NB4 (cell line): ENCODE measurements around the gene PDE1A.

Experiments
- DNase-seq: peaks from one replicate; pipeline ENCODE4 v3.0.0; 2010; ENCODE audit warnings: low read depth
- H3K4me3 ChIP-seq: one replicate; pipeline ENCODE4 v1.5.1; 2011; ENCODE audit warnings: mild to moderate bottlenecking, low read depth, low read length, moderate library complexity
- MYC ChIP-seq: IDR thresholded peaks from 2 replicates; pipeline ENCODE4 v1.6.1; 2011; ENCODE audit warnings: low read depth, low read length
- POLR2A ChIP-seq: IDR thresholded peaks from 2 replicates; pipeline ENCODE4 v1.6.1; 2011; ENCODE audit warnings: mild to moderate bottlenecking; ENCODE audit not compliant: insufficient read length; ENCODE audit errors: extremely low read depth
- TF ChIP-seq, protein P1 (sequence below): IDR thresholded peaks from 2 replicates; pipeline ENCODE4 v1.6.1; 2011; ENCODE audit warnings: low read depth, low read length
- TF ChIP-seq, protein P2 (sequence below): IDR thresholded peaks from one replicate; pipeline ENCODE4 v1.5.1; 2012; ENCODE audit warnings: low read depth, low read length

PDE1A gene

DNA sequence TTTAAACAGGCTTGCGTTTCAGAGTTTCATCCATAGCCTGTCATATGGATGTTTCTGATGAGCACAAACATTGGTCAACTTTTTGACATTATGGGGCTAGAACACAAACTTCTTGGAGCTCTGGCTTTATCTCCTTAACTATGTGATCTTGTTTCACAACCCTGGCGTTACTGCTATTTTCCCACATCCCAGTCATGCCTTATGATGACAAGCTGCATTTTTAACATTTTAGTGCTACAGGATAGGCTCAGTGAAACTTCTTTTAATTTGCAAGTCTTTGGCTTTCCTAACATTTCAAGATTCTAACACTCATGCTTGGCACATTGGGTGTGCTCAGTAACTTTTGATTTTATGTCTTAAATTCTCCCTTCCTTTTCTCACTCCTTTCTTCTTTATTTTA, 21.0 kb upstream of the PDE1A start:
- no peak overlapping the region for H3K4me3 ChIP-seq
- TF ChIP-seq, protein P1, sequence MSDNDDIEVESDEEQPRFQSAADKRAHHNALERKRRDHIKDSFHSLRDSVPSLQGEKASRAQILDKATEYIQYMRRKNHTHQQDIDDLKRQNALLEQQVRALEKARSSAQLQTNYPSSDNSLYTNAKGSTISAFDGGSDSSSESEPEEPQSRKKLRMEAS = no peak
- no peak for TF ChIP-seq MYC
- TF ChIP-seq, protein P2, sequence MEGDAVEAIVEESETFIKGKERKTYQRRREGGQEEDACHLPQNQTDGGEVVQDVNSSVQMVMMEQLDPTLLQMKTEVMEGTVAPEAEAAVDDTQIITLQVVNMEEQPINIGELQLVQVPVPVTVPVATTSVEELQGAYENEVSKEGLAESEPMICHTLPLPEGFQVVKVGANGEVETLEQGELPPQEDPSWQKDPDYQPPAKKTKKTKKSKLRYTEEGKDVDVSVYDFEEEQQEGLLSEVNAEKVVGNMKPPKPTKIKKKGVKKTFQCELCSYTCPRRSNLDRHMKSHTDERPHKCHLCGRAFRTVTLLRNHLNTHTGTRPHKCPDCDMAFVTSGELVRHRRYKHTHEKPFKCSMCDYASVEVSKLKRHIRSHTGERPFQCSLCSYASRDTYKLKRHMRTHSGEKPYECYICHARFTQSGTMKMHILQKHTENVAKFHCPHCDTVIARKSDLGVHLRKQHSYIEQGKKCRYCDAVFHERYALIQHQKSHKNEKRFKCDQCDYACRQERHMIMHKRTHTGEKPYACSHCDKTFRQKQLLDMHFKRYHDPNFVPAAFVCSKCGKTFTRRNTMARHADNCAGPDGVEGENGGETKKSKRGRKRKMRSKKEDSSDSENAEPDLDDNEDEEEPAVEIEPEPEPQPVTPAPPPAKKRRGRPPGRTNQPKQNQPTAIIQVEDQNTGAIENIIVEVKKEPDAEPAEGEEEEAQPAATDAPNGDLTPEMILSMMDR = no peak
- no peak for TF ChIP-seq POLR2A
- DNase-seq = no peak

DNA sequence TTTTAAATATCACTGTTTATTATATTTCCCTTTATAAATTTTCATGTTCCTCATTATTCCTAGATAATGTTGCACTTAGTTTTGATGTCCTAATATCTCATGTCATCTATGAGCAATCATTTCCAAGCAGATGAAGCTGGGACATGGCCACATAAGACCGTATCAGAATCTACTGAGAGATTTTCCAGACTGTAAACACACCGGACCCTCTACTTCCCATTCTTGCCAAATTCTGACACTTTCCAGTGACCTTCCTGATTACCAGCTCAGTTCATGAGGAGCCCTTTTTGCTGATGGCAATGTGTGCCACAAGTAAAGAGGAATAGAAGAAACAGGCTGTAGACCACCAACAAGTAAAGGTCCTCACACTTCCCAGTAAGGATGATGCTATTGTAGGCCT, 20.3 kb upstream of the PDE1A start:
- no peak for DNase-seq
- H3K4me3 ChIP-seq = no peak overlapping the region
- TF ChIP-seq, protein P1 = no peak
- TF ChIP-seq MYC (no peak), POLR2A (no peak)
- TF ChIP-seq, protein P2 = no peak

DNA sequence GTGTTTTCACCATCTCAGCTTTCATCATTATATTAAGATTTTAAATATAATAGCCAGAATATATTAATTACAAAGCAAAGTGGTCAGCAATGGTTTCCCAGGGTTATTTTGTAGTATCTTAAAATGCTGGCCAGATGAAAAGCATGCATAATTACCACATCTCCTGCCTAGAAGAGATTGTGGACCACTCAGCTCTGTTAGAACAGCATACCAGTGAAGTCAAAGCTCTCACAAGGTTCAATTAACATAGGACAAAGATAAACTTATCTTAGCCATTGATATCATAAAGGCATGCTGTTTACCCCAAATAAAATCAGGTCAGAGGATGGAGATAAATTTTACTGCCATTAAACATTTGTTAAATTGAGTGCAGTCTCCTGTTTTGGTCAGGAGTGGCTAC, 19.3 kb upstream of the PDE1A start:
- no peak for TF ChIP-seq MYC
- TF ChIP-seq, protein P1 = no peak
- no peak for TF ChIP-seq POLR2A
- TF ChIP-seq, protein P2 = no peak
- DNase-seq = no peak
- no peak overlapping the region for H3K4me3 ChIP-seq

DNA sequence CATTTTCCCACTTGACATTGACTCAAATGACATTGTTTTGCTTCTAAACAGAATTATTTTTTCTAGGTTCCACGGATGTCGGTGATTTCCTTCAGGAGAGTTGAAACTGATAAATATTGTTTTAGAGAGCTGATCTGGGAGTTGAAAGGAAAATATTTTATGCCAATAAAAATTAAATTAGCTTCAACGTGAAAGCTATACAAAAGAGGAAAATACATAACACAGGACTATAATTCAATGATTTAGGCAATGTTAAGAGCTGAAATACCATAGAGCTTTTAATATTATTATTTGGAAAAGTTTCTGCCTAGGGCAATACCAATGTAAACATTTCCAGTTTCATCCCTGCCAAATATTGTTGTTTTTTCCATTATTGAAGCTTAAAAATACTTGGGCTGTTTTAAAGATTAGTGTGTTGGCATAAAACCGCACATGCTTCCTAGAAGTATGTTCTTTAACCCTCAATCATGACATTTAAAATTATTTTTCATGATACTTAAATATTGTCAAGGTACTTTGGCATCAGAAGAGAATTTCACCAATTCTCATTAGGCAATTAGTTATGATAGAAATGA, 18.6 kb upstream of the PDE1A start:
- no peak overlapping the region for H3K4me3 ChIP-seq
- no peak for DNase-seq

DNA sequence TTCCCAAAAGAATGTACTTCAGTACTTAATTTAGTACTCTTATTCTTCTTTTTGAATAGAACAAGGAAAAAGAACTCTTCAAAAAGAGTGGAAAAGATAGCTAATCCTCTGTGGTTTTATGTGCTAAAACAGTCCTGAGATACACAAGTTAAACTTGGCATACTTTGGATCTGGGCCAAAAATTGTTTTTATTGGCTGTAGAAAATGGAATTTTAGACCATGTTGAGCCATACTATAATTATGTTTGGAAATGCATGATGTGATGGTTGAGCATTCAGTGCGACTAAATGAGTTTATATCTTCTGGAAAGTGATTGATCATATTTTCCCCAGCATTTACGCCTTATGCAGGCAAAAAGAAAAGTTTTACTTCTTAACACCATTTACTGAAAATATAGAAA, 18.0 kb upstream of the PDE1A start:
- no peak overlapping the region for H3K4me3 ChIP-seq
- TF ChIP-seq, protein P1 = no peak
- TF ChIP-seq POLR2A (no peak), MYC (no peak)
- TF ChIP-seq, protein P2 = no peak
- no peak for DNase-seq

More for the DNA sequence above, 18.6 kb upstream of the PDE1A start:
- TF ChIP-seq POLR2A (no peak), MYC (no peak)
- TF ChIP-seq, protein P2 = no peak
- TF ChIP-seq, protein P1 = no peak

DNA sequence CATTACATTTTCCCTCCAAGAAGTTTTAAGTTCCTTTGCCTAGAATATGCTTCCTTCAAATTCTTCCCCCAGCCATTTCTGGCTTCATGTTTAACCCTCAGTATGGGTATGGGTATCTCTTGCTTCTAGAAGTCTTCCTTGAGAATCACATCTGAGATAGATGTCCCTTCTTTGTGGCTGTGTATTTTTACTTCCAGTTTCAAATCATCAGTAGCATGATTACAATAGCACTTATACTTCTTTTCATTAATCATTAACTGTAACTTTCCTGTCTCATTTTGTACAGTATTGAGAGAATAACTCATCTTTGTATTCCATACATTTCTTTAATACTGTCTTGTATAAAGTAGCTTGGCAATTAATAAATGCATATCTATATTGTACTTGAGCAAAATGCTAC, 17.3 kb upstream of the PDE1A start:
- DNase-seq = no peak
- H3K4me3 ChIP-seq = no peak overlapping the region
- no peak for TF ChIP-seq MYC
- TF ChIP-seq, protein P2 = no peak
- no peak for TF ChIP-seq POLR2A
- TF ChIP-seq, protein P1 = no peak
